SKM-1 treated with dmso at 0.1 percent for 144 hours (cell line): ENCODE data around the gene REEP6.

Source experiments
- DNase-seq: peaks from one replicate; lab custom pipeline; 2025; ENCODE audit not compliant: unreplicated experiment; lab: John Stamatoyannopoulos, UW

REEP6 gene

GRCh38 chr19:1456121-1456900 is 34.7 kb upstream of the REEP6 start:
- no peak for DNase-seq

GRCh38 chr19:1457031-1457739 is 33.8 kb upstream of the REEP6 start:
- no peak for DNase-seq

GRCh38 chr19:1457892-1458291 is 33.1 kb upstream of the REEP6 start:
- no peak for DNase-seq

GRCh38 chr19:1459479-1459878 is 31.5 kb upstream of the REEP6 start:
- DNase-seq, result no peak

GRCh38 chr19:1460033-1460995 is 30.7 kb upstream of the REEP6 start:
- no peak for DNase-seq

- DNase-seq, result no peak
Observed at GRCh38 chr19:1461862-1462261, 29.1 kb upstream of the REEP6 start.

GRCh38 chr19:1465191-1466016 is 25.6 kb upstream of the REEP6 start:
- DNase-seq, result no peak

GRCh38 chr19:1466018-1466460 is 24.9 kb upstream of the REEP6 start:
- no peak for DNase-seq

- DNase-seq, result no peak
Observed at GRCh38 chr19:1466461-1467214, 24.3 kb upstream of the REEP6 start.

- no peak for DNase-seq
Observed at GRCh38 chr19:1467215-1467489, 23.8 kb upstream of the REEP6 start.

- DNase-seq, result no peak
Observed at GRCh38 chr19:1467490-1468273, 23.3 kb upstream of the REEP6 start.

- DNase-seq, result no peak
Observed at GRCh38 chr19:1468274-1468820, 22.6 kb upstream of the REEP6 start.

GRCh38 chr19:1468821-1469254 is 22.1 kb upstream of the REEP6 start:
- no peak for DNase-seq

- DNase-seq, result no peak
Observed at GRCh38 chr19:1469255-1470054, 21.5 kb upstream of the REEP6 start.

GRCh38 chr19:1470055-1470304 is 21.0 kb upstream of the REEP6 start:
- no peak for DNase-seq

- no peak for DNase-seq
Observed at GRCh38 chr19:1470305-1471009, 20.5 kb upstream of the REEP6 start.

- DNase-seq, result no peak
Observed at GRCh38 chr19:1471010-1471514, 19.9 kb upstream of the REEP6 start.
